Sigmoid colon (tissue), 4 donors: ENCODE data around the gene ITGAD.

Experiments
- CTCF ChIP-seq, 4 experiments: fragments of 450-650 bp in 3 of 4; fragments of 200-600 bp in 1 of 4; IDR thresholded peaks; one replicate each; pipeline ENCODE4 v1.5.1; 2016 to 2019; ENCODE audit warnings: antibody characterized with exemption in 4 of 4, mild to moderate bottlenecking in 3 of 4, moderate library complexity in 2 of 4
- EP300 ChIP-seq, 4 donors: sonication (generic); formaldehyde crosslinking; IDR thresholded peaks; one replicate each; pipeline ENCODE4 v1.6.1; 2017; ENCODE audit warnings: antibody characterized with exemption in 4 of 4
- POLR2AphosphoS5 ChIP-seq, 4 donors: sonication (generic); formaldehyde crosslinking; IDR thresholded peaks; one replicate each; pipeline ENCODE4 v1.6.1; 2017; ENCODE audit warnings: antibody characterized with exemption in 4 of 4

DNA sequence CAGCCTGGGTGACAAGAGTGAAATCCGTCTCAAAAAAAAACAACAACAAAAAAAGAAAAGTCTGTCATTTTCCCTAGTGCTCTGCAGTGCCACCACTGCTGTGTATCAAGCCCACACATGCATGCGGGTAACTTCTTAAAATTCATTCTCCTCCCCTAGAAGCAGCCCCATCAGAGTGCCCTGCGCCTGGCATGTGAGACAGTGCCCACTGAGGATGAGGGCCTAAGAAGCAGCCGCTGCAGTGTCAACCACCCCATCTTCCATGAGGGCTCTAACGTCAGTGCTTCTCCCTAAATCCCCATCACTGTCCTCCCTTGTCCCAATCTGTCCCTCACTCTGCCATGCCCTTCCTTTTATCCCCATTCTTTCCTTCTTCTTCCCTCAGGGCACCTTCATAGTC, 24.8 kb downstream of the ITGAD start:
- TF ChIP-seq POLR2AphosphoS5 (IDR thresholded peaks at IDR 0.05) = no peak
- no peak for TF ChIP-seq CTCF (IDR thresholded peaks at IDR 0.05)
- no peak for TF ChIP-seq EP300 (IDR thresholded peaks at IDR 0.05)
